GM20431 (cell line): ENCODE measurements around the gene DDX24.

Experiments
- in situ Hi-C: fragments of 300-500 bp; cut with MseI, MboI; formaldehyde crosslinking; loops from one replicate; pipeline ENCODE4 v1.15.0; 2020; ENCODE audit warnings: low sequenced_read_pairs; ENCODE audit not compliant: unreplicated experiment

Gene DDX24

GRCh38 chr14:94115631-94116030, 34.6 kb upstream of the DDX24 start:
- in situ Hi-C loops, result no loop called here

GRCh38 chr14:94115058-94115591, 34.1 kb upstream of the DDX24 start:
- in situ Hi-C loops, result no loop called here

GRCh38 chr14:94114589-94115057, 33.6 kb upstream of the DDX24 start:
- in situ Hi-C loops, result no loop called here

GRCh38 chr14:94113908-94114588, 33.0 kb upstream of the DDX24 start:
- in situ Hi-C loops, result no loop called here

- in situ Hi-C loops, result no loop called here
These were observed 32.5 kb upstream of the DDX24 start for GRCh38 chr14:94113490-94113889.

- in situ Hi-C loops, result no loop called here
These were observed 32.1 kb upstream of the DDX24 start for GRCh38 chr14:94113073-94113472.

GRCh38 chr14:94112513-94113063, 31.6 kb upstream of the DDX24 start:
- in situ Hi-C loops, result no loop called here

GRCh38 chr14:94111276-94112095, 30.5 kb upstream of the DDX24 start:
- in situ Hi-C loops, result no loop called here

- in situ Hi-C loops, result no loop called here
These were observed 29.7 kb upstream of the DDX24 start, which contains the start of gene IFI27 for GRCh38 chr14:94110552-94111181. TSS of gene IFI27 (plus strand) at chr14:94110736.

- in situ Hi-C loops, result no loop called here
These were observed 28.9 kb upstream of the DDX24 start for GRCh38 chr14:94109915-94110250.

GRCh38 chr14:94104731-94105130, 23.7 kb upstream of the DDX24 start:
- in situ Hi-C loops, result no loop called here

GRCh38 chr14:94103554-94104150, 22.6 kb upstream of the DDX24 start:
- in situ Hi-C loops, result no loop called here

- in situ Hi-C loops, result no loop called here
These were observed 21.9 kb upstream of the DDX24 start for GRCh38 chr14:94102768-94103482.

- in situ Hi-C loops, result no loop called here
These were observed 20.7 kb upstream of the DDX24 start for GRCh38 chr14:94101748-94102147.

GRCh38 chr14:94100847-94101246, 19.8 kb upstream of the DDX24 start:
- in situ Hi-C loops, result no loop called here

GRCh38 chr14:94099006-94099405, 18.0 kb upstream of the DDX24 start:
- in situ Hi-C loops, result no loop called here

GRCh38 chr14:94098326-94098992, 17.5 kb upstream of the DDX24 start:
- in situ Hi-C loops, result no loop called here

- in situ Hi-C loops, result no loop called here
These were observed 16.1 kb upstream of the DDX24 start for GRCh38 chr14:94097091-94097490.

GRCh38 chr14:94093418-94093817, 12.4 kb upstream of the DDX24 start:
- in situ Hi-C loops, result no loop called here
